Measurements from ENCODE around the gene SEMA6D.

GRCh38 chr15:47788685-47789084 is 71.4 kb downstream of the SEMA6D start:
- TF ChIP-seq TARDBP (IDR thresholded peaks at IDR 0.05) (no peak), SUZ12 (IDR thresholded peaks at IDR 0.05) (no peak), FOXM1 (IDR thresholded peaks at IDR 0.05; ENCODE audit: borderline replicate concordance) (no peak), LEF1 (IDR thresholded peaks at IDR 0.05; ENCODE audit: borderline replicate concordance) (no peak), BHLHE40 (IDR thresholded peaks at IDR 0.05; ENCODE audit: borderline replicate concordance) (no peak), ELF4 (IDR thresholded peaks at IDR 0.05) (no peak)

All from HEK293T (cell line).